HG03378 (cell line): ENCODE measurements around the gene PROM1.

Experiments used
- ATAC-seq: cut with Tn5 transposase; IDR thresholded peaks from one replicate; pipeline ENCODE4 v1.9.1; 2021; ENCODE audit warnings: mild to moderate bottlenecking, moderate library complexity; ENCODE audit not compliant: unreplicated experiment

PROM1 gene

DNA sequence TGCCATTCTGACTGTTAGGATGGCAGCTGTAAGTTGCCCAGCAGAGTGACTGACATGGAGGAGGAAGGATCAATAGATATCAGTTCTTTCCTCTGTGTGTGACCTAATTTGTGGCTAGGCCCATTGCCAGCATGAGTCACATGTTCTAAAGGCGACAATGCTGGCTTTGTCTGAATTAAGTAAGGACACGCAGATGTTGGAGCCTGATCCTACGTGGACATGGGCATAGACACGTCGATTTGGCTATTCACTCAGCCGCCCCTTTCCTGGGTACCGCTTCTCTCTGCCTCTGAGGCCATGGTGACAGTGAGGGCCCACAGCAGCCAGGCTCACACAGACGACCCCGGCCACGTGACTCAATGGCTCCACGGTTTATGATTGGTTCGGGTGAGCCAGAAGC lies 16.3 kb downstream of the PROM1 start:
- no peak for ATAC-seq

- ATAC-seq, result no peak
These were observed 17.2 kb downstream of the PROM1 start for GRCh38 chr4:16066586-16067128.

DNA sequence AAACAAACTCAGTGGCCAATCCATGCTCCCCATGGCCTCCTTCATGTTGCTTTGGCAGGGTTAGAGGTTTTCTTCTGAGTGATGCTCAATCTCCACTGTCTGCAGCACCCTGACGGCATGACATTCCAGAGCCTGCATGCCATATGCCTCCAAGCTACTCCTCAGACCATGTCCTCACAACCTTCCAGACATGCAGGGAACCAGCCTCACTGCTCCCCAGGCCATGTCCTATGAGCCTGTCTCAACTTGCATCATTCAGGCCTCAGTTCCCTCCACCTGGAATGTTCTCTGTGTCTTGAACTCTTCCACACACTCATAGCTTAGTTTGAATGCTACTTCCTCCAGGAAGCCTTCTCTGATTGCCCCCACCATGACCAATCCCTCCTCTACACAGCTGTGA lies 18.8 kb downstream of the PROM1 start:
- ATAC-seq, result no peak

GRCh38 chr4:16062601-16063000 lies 21.2 kb downstream of the PROM1 start:
- no peak for ATAC-seq

GRCh38 chr4:16056681-16057385 lies 27.0 kb downstream of the PROM1 start:
- ATAC-seq, result no peak

GRCh38 chr4:16055873-16056272 lies 27.9 kb downstream of the PROM1 start:
- ATAC-seq, result no peak

GRCh38 chr4:16055471-16055870 lies 28.4 kb downstream of the PROM1 start:
- no peak for ATAC-seq

DNA sequence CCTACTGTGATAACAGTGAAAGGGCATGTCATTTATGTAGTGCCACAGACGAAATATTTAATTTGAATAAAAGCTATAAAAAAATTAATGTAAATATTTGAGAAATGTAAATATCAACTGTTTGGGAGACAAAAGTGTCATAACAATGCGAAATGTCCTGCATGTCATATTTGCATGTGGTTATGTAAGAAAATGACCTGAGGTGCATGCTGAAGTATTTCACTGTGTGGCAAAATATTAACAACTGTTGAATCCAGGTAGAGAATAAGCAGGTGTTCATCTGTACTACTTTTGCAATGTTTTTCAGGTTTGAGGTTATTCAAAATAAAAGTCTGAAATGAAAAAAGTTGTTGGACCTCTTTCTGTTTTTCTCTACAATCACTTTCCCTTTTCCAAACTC lies 30.9 kb downstream of the PROM1 start:
- ATAC-seq, result no peak

GRCh38 chr4:16051980-16052379 lies 31.8 kb downstream of the PROM1 start:
- no peak for ATAC-seq

GRCh38 chr4:16051132-16051531 lies 32.7 kb downstream of the PROM1 start:
- ATAC-seq, result no peak

GRCh38 chr4:16050669-16051068 lies 33.2 kb downstream of the PROM1 start:
- ATAC-seq, result no peak

DNA sequence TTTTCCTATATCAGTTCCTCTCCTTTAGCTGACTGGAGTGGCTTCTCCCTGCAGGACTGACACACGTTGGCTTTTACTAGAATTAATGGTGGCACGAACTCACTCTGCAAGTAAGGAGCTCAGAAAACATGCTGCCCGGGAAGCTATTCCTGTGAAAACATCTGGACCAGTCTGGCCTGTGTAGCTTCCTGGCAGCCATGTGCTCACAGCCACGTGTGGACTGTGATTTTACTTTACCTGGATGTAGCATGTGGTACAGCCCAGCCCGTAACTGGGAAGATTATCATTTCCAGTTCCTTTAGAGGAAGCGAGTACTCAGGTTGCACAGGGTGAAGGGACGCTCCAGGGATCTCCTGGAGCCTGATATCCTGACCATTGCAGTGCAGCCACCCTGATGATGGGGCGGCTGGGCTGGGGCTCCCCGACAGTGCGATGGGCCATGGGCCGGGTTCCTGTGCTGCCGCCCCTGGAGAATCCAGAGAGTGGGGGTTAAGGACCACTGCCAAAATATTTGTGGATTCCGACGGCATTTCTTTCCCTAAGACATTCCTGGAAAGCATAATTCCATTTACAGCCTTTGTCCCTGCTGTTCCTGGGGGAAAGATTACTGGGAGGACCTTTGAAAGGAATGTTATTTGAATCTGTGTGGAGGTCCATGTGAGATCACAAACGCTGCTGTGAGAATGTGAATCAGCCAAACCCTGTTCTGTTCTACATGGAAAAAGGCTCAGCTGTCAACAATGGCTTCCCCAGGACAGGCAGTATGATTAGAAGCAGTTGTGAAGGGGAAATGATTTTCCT lies 35.0 kb downstream of the PROM1 start:
- ATAC-seq, result no peak

- no peak for ATAC-seq
These were observed 38.1 kb downstream of the PROM1 start for GRCh38 chr4:16045687-16046086.

- ATAC-seq, result no peak
These were observed 40.0 kb downstream of the PROM1 start for GRCh38 chr4:16043642-16044498.

DNA sequence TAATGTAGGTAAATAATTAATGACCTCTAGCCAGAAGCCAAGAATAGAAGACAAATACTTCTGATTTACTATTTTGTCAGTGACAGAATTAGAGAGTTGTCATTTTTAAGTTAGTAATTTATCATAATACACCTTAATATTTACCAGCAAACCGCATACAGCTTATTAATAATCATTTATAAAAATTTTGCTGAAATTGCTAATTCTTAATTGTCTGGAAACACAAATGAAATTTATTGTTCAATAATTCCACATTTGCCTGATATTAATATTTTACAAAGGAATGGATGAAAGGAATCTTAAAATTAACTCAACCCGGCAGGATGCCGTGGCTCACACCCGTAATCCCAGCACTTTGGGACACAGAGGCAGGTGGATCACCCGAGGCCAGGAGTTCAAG lies 44.7 kb downstream of the PROM1 start:
- ATAC-seq, result no peak

- ATAC-seq, result no peak
These were observed 45.9 kb downstream of the PROM1 start for GRCh38 chr4:16037901-16038300.

- ATAC-seq, result no peak
These were observed 48.0 kb downstream of the PROM1 start for GRCh38 chr4:16035843-16036242.

- no peak for ATAC-seq
These were observed 49.6 kb downstream of the PROM1 start for GRCh38 chr4:16034010-16034748.

DNA sequence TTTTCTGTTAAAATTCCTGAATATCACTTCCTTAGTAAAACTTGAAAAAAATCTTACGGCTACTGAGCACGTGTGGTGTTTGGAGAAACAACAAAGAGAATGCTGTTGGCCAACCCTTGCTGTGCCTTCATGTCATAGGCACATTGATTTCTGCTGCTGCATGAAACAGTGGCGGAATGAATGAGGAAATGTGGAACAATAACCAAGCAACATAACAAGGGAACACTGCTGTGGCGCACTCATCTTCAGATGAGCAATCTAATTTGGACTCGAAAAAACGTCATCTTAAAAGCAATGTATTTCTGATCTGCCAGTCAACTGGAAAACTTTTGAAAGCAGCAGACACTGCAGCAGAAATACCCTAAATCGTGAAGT lies 51.4 kb downstream of the PROM1 start:
- no peak for ATAC-seq

DNA sequence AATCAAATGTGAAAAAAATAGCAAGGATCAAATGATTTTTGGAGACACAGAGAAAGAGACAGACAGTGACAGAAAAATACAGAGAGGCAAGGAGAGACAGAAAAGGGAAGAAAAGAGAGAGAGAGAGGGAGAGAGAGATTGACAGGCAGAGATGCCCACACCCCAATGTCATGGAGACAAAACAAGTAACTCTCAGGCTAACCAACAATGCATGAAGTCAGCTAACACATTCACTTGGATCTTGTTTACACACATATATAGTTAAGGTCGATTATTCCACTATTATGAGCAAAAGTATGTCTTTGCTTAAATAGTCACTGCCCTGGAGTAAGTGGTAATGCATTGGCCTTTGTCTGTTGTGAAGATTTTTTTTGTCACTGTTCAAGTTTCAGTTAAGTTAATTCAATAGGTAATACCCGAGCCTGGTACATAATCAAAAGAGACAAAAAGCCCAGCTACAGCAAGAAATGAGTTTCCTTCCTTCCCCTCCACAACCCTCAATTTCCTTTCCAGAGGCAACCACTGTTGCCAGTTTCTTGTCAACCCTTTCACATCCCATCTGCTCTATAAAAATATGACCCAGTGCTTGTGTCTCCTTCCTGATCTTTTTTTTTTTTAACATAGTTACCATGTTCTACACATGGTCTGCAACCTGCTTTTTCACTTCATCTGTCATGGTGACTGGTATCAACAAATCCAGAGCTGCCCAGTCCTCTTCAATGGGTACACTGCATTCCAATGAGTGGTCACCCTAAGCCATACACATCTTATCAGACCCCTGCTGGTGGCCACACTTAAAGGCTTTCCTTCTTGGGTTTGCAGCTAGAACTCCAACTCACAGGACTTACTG lies 52.1 kb downstream of the PROM1 start:
- ATAC-seq, result no peak
